Activated naive CD8-positive, alpha-beta T cell treated with anti-CD3 and anti-CD28 coated beads for 36 hours (primary cell): ENCODE results near the gene GPA33. TPM values are rescaled to one million over a fixed set of nuclear protein-coding genes. Genes with fewer than 3 reads are reported as not detected.

Experiments used
- DNase-seq: peaks from one replicate; pipeline ENCODE4 v3.0.0; 2021
- H3K27ac Mint-ChIP-seq: one replicate; pipeline ENCODE4 v1.8.0; 2022; ENCODE audit warnings: mild to moderate bottlenecking, moderate library complexity, mixed read lengths
- H3K27me3 Mint-ChIP-seq: one replicate; pipeline ENCODE4 v1.8.0; 2022; ENCODE audit warnings: mild to moderate bottlenecking, mixed read lengths
- H3K36me3 Mint-ChIP-seq: one replicate; pipeline ENCODE4 v1.8.0; 2021; ENCODE audit warnings: mild to moderate bottlenecking, mixed read lengths
- H3K4me1 Mint-ChIP-seq: one replicate; pipeline ENCODE4 v1.8.0; 2021; ENCODE audit warnings: mixed read lengths
- H3K4me3 Mint-ChIP-seq: one replicate; pipeline ENCODE4 v1.8.0; 2022; ENCODE audit warnings: mild to moderate bottlenecking, moderate library complexity, mixed read lengths
- H3K9me3 Mint-ChIP-seq: one replicate; pipeline ENCODE4 v1.8.0; 2022; ENCODE audit warnings: mixed read lengths
- total RNA-seq, 2 experiments: library from RNA; stranded (reverse); gene quantifications; one replicate each; pipeline ENCODE4 v1.2.3, GENCODE V29; 2021

GPA33 gene
- total RNA-seq, 2 experiments from 2014 or later, result not detected

DNA sequence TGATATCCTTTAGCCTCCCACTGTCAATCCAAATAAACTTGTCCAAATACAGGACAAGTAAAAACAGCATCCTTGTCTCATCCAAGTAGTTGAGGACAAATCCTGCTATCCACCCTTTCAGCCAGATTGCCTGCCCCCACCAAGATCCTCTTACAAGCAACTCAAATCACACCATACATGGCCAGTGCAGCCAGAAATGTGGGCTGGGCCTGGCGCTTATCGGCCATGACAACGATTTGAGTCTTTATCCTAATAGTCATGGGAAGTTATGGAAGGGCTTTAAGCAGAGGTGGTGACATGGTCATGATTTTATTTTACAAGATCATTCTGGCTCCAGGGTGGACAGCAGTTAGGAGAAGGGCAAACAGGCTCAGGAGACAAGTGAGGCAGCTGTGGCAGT, 6.3 kb downstream of the GPA33 start:
- Mint-ChIP-seq H3K27ac (no peak overlapping the region), H3K4me3 (no peak overlapping the region), H3K27me3 (no peaks in the 10 kb centered on the region), H3K9me3 (no peaks in the 10 kb centered on the region), H3K36me3 (no peaks in the 10 kb centered on the region), H3K4me1 (no peaks in the 10 kb centered on the region)
- no peak for DNase-seq

DNA sequence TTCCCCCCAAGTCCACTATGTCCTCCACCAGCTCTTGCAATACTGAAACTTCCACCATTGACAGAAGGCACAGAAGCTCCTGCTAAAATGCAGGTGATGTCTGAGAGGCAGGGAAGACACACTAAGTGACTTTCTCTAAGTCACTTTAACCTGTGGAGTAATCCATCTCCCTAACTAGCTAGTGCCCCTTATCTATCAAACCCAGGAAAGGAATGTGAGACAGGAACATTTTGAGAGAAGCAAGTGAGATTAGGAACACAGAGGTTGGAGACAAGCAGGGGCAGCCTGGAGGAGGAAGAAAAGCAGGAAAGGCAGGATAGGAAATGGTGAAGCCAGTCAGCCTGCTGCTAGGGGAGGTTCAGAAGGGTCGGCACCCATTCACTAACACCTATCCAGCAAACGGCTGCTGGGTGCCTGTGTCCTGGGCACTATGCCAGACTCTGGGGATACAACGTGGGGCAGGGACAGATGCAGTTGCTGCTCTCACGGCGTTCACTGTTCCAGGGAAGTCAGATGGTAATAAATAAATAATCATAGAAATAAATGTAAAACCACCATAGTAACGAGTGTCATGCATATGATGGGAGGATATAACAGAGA, 7.0 kb downstream of the GPA33 start:
- Mint-ChIP-seq H3K9me3 (no peaks in the 10 kb centered on the region), H3K27me3 (no peaks in the 10 kb centered on the region), H3K36me3 (no peaks in the 10 kb centered on the region), H3K27ac (no peak overlapping the region), H3K4me3 (no peak overlapping the region), H3K4me1 (no peaks in the 10 kb centered on the region)
- DNase-seq, result no peak

DNA sequence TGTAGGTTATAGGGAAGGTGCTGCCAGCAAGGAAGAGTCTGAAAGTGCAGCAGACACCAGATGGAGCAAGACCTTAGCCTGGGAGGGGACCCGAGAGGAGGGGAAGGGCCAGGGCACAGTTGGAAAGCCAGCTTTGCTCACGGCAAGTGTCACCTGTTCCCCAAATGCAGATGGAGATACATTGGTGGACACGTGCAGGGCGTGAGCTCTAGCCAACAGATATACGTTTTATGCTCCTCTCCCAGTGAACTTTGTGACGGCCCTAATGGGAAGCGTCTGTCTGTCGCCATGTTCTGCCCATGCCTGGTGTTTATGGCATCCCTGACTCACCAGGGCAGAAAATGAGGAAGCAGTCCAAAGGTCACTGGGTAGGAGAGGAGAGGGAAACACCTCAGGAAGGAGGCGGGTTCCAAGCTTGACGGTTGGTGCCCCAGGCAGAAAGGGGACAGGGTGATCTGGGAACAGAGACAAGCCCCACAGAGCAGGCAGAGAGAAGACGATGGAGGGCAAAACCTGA, 7.6 kb downstream of the GPA33 start:
- DNase-seq, result no peak
- Mint-ChIP-seq H3K4me3 (no peak overlapping the region), H3K27ac (no peak overlapping the region), H3K27me3 (no peaks in the 10 kb centered on the region), H3K9me3 (no peaks in the 10 kb centered on the region), H3K36me3 (no peaks in the 10 kb centered on the region), H3K4me1 (no peaks in the 10 kb centered on the region)

DNA sequence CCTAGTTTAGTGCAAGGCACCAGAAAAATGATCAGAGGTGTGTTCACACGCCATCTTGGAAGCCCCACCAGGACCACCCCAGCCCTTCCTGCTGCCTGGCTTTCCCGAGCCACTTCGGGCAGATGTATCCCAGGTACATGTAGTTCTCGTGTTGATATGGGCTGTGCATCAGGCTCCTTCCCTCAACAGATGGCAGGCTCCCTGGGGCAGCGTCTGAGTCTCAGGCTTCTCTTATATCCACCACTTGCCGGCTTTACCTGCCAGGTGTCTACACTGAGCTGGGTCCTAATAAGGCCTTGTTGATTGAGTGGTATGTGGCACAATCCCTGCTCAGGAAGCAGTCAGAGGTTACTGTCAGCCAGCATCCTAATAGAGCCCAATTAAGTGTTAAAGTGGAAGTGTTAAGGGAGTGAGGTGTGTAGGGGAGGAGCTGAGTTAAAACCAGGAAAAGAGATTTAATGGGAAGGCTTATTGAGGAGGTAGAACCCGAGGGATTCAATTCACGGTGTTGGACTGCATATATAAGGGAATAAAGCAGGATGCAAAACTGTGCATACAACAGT, 8.5 kb downstream of the GPA33 start:
- Mint-ChIP-seq H3K36me3 (no peaks in the 10 kb centered on the region), H3K4me3 (no peak overlapping the region), H3K27ac (no peak overlapping the region), H3K9me3 (no peaks in the 10 kb centered on the region), H3K4me1 (no peaks in the 10 kb centered on the region), H3K27me3 (peaks cover 4% of the 10 kb centered on the region)
- no peak for DNase-seq

DNA sequence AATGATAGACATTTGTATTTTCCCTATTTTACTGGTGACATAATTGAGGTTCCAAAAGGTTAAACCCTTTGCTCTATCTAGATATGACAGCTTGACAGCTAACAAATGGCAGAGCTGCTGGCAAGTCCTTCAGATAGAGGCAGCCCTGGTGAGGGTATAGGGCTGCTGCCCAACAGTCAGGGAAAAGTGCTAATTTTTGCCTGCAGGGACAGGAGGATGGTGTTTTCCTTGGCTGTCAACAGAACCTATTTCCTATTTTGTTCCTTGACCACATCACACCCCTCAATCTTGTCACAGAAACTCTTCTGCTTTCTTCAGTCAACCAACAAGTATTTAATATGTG, 12.3 kb downstream of the GPA33 start:
- no peak overlapping the region for H3K4me3 Mint-ChIP-seq

DNA sequence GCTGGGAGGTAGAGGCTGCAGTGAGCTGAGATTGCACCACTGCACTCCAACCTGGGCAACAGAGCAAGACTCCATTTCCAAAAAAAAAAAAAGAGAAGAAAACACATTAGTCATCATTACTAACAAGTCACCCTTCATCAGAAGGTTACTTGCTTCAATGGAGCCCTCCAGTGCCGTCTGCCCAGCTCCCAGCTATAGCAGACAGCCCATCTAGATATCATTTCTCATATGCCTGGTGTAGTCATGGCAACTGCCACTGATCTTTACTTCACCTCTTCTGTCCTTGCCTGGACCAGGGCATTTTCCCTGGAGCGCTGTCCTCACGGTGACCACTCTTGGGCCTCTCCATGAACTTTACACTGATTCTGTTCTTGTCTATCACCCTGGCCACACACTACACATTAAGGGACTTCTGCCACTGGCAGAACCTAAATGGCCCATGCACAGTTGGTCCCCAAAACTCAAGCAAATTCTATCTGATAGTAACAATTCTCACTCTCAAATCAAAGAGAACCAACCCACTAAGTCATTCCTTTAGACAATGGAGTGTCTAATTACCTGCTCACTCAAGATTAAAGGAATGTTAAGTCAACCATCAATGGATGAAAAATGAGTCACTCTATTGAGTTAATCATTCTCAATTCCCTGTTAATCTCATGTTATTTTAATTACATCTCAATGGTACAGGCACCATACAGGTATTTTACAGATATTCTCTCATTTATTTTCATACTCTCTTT, 12.9 kb downstream of the GPA33 start:
- Mint-ChIP-seq H3K9me3 (no peaks in the 10 kb centered on the region), H3K27me3 (peaks cover 4% of the 10 kb centered on the region), H3K4me3 (no peak overlapping the region), H3K36me3 (no peaks in the 10 kb centered on the region), H3K27ac (no peak overlapping the region), H3K4me1 (peaks cover 9% of the 10 kb centered on the region)
- no peak for DNase-seq

More for the DNA sequence above, 12.3 kb downstream of the GPA33 start:
- H3K27me3 Mint-ChIP-seq, result peaks cover 4% of the 10 kb centered on the region
- no peak overlapping the region for H3K27ac Mint-ChIP-seq
- no peaks in the 10 kb centered on the region for H3K9me3 Mint-ChIP-seq
- H3K36me3 Mint-ChIP-seq, result no peaks in the 10 kb centered on the region
- H3K4me1 Mint-ChIP-seq, result peaks cover 9% of the 10 kb centered on the region
- no peak for DNase-seq

GRCh38 chr1:167076136-167076710, 14.0 kb downstream of the GPA33 start:
- Mint-ChIP-seq H3K4me1 (peaks cover 9% of the 10 kb centered on the region), H3K27me3 (peaks cover 4% of the 10 kb centered on the region), H3K4me3 (no peak overlapping the region), H3K36me3 (no peaks in the 10 kb centered on the region), H3K27ac (no peak overlapping the region), H3K9me3 (no peaks in the 10 kb centered on the region)
- DNase-seq, result no peak

DNA sequence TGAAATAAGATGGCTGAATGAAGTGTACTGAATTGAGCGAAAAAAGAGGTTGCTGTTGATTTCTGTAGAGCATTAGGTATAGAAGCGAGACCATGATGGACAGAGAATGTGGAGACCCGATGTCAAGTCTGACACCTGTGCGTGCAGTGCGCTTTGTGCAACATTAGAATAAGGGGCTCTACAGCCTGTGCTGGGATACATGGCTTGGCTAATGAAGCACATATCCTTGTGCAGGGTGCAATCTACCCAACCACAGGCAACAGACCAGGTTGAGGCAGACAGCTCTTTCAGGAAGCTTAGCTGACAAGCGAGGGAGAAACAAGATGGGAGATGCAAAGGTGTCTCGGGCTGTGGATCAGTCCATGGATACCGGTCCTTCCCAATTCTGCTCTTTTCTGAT, 18.9 kb downstream of the GPA33 start:
- H3K27ac Mint-ChIP-seq, result no peak overlapping the region

GRCh38 chr1:167068761-167069160, 21.4 kb downstream of the GPA33 start:
- Mint-ChIP-seq H3K4me3 (no peak overlapping the region), H3K36me3 (no peaks in the 10 kb centered on the region), H3K9me3 (no peaks in the 10 kb centered on the region), H3K27ac (no peak overlapping the region), H3K27me3 (no peaks in the 10 kb centered on the region), H3K4me1 (peaks cover 2% of the 10 kb centered on the region)
- DNase-seq, result no peak

More for the DNA sequence above, 18.9 kb downstream of the GPA33 start:
- H3K4me1 Mint-ChIP-seq, result peaks cover 8% of the 10 kb centered on the region
- no peaks in the 10 kb centered on the region for H3K27me3 Mint-ChIP-seq
- no peak for DNase-seq
- no peaks in the 10 kb centered on the region for H3K9me3 Mint-ChIP-seq
- no peaks in the 10 kb centered on the region for H3K36me3 Mint-ChIP-seq
- no peak overlapping the region for H3K4me3 Mint-ChIP-seq

DNA sequence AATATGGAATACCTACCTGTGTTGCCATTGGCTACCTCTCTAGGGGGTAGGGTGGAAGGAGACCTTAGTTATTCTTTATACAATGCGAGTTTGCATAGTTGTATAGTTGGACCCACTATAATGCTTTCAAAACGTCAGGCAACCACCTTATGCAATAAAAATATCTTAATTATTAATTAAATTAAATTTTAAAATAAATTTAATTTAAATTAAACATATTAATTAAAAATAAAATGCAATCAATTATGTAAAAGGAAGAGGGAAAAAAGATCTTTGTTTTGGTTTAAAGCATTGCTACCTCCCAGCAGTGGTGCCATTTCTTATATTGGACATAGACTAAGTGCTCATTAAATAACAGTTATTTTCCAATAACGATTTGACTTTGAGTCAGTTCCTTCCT, 22.3 kb downstream of the GPA33 start:
- Mint-ChIP-seq H3K9me3 (no peaks in the 10 kb centered on the region), H3K27me3 (no peaks in the 10 kb centered on the region), H3K4me3 (no peak overlapping the region), H3K27ac (no peak overlapping the region), H3K36me3 (no peaks in the 10 kb centered on the region), H3K4me1 (peaks cover 2% of the 10 kb centered on the region)
- DNase-seq, result no peak

DNA sequence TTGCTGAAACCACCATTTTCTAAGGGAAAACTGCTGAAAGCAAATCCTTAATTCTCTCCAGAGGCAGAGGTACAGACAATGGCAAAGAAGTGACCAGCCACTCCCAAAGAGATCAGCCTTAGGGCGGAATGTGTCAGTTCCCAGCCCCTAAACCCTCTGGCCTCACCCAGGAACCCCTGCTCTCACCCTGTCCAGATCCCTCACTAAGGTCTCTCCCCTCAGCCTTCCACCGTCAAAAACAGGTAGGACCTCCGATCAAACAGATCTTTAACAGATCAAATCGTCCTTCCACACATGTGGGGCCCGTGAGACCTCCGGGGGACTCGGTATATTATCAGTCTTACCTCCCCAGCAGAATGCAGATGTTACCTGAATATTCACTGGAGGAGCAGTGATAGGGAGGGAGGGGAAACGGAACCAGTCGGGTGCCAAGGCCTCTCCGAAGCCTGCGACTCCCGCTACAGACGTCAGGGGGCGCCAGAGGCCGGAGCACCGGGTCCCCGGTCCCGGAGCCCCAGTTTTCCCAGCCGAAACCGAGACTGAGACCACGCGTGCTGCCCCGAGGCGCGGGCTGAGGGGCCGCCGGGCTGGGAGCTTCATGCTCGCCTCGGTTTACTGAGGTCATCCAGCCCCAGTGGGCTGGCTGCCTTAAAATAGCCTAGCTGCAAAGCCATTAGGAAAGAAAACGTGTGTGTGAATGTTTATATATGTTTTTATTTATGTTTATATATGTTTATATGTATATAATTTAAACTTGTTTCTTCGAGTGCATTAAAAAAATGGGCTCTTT, 23.6 kb downstream of the GPA33 start:
- peak; percentile 79 for DNase-seq
- Mint-ChIP-seq H3K9me3 (no peaks in the 10 kb centered on the region), H3K27me3 (no peaks in the 10 kb centered on the region), H3K27ac (no peak overlapping the region), H3K36me3 (no peaks in the 10 kb centered on the region), H3K4me3 (peak overlapping the region; percentile 35), H3K4me1 (peaks cover 2% of the 10 kb centered on the region)

DNA sequence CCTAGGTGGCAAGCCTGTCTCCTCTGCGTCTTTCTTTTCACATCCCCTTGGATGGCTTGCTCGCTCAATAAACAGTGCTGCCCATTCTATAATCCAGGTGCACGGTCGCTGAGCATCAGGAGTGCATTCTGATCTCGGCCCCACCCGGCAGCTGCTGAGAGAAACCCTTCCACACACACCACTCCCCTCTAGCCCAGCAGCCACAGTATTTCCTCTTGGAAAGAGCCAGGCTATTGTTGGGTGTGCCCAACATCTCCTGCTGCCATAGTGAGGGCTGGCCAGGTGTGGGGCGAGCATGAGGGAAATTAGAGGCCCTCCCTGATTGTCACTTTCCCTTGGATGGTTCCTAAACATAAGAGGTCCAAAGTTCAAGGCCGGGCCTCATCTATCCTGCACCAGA, 24.7 kb downstream of the GPA33 start:
- H3K27me3 Mint-ChIP-seq, result no peaks in the 10 kb centered on the region
- H3K36me3 Mint-ChIP-seq, result no peaks in the 10 kb centered on the region
- DNase-seq, result no peak
- no peak overlapping the region for H3K4me3 Mint-ChIP-seq
- no peaks in the 10 kb centered on the region for H3K9me3 Mint-ChIP-seq
- peaks cover 2% of the 10 kb centered on the region for H3K4me1 Mint-ChIP-seq
- H3K27ac Mint-ChIP-seq, result no peak overlapping the region

DNA sequence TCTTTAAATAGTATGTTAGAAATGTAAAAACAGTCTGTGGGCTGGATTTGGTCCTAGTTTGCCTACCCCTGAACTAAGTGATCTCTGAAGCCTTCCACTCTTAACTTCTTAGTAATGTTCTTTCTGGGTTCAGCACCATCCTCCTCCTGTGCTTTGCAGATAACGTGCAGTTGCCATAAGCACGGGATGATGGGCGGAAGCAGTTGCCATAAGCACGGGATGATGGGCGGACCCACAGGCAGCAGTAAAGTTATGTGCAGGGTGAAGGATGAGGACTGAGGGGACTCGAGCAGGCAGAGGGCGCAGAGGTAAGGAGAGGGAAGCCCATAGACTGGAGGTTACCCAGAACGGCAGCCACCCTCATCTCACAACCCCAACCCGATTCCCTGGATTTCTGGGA, 25.6 kb downstream of the GPA33 start:
- H3K9me3 Mint-ChIP-seq, result no peaks in the 10 kb centered on the region
- no peak overlapping the region for H3K4me3 Mint-ChIP-seq
- peaks cover 2% of the 10 kb centered on the region for H3K4me1 Mint-ChIP-seq
- no peak overlapping the region for H3K27ac Mint-ChIP-seq
- DNase-seq, result no peak
- no peaks in the 10 kb centered on the region for H3K36me3 Mint-ChIP-seq
- no peaks in the 10 kb centered on the region for H3K27me3 Mint-ChIP-seq

GRCh38 chr1:167061073-167061464, 29.1 kb downstream of the GPA33 start:
- H3K27ac Mint-ChIP-seq, result no peak overlapping the region
- H3K36me3 Mint-ChIP-seq, result no peaks in the 10 kb centered on the region
- no peaks in the 10 kb centered on the region for H3K9me3 Mint-ChIP-seq
- H3K4me1 Mint-ChIP-seq, result peaks cover 9% of the 10 kb centered on the region
- no peaks in the 10 kb centered on the region for H3K27me3 Mint-ChIP-seq
- no peak overlapping the region for H3K4me3 Mint-ChIP-seq
- no peak for DNase-seq
